ENCODE data around the gene PTPRCAP.

Gene PTPRCAP

DNA sequence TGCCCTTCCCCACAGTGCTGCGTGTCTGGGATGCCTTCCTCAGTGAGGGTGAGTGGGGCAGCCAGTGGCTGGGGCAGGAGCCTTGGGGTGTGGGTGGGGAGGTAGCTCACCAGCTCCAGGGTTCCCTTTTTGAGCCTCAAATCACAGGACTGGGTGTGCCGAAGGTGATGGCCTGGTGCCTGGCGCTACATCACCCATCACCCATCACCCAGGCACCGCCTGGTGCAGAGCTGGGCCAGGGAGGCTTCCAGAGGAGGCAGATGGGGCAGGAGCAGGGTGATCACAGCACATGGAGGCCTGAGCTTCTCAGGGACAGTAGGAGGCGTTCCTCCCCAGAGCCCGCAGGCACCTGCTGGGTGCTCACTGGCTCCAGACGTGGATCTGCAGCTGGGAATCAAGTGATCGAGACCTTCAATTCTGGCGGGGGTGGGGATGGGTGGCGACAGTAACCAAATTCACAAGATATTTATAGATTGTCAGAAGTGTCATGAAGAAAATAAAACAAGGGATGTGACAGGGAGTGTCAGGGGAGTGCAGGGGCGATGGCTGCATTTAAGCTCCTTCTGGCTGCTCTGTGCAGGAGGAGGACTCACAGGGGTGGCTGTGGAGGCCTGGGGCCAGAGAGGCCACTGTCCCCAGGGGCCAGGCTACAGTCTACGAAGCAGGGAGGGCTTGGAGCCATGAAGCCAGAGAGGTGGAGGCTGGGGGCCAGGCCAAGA, 30.4 kb downstream of the PTPRCAP start:
- TF ChIP-seq, protein P1, sequence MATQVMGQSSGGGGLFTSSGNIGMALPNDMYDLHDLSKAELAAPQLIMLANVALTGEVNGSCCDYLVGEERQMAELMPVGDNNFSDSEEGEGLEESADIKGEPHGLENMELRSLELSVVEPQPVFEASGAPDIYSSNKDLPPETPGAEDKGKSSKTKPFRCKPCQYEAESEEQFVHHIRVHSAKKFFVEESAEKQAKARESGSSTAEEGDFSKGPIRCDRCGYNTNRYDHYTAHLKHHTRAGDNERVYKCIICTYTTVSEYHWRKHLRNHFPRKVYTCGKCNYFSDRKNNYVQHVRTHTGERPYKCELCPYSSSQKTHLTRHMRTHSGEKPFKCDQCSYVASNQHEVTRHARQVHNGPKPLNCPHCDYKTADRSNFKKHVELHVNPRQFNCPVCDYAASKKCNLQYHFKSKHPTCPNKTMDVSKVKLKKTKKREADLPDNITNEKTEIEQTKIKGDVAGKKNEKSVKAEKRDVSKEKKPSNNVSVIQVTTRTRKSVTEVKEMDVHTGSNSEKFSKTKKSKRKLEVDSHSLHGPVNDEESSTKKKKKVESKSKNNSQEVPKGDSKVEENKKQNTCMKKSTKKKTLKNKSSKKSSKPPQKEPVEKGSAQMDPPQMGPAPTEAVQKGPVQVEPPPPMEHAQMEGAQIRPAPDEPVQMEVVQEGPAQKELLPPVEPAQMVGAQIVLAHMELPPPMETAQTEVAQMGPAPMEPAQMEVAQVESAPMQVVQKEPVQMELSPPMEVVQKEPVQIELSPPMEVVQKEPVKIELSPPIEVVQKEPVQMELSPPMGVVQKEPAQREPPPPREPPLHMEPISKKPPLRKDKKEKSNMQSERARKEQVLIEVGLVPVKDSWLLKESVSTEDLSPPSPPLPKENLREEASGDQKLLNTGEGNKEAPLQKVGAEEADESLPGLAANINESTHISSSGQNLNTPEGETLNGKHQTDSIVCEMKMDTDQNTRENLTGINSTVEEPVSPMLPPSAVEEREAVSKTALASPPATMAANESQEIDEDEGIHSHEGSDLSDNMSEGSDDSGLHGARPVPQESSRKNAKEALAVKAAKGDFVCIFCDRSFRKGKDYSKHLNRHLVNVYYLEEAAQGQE (IDR thresholded peaks at IDR 0.05; ENCODE audit: insufficient read depth in 1 of 2, low read depth in 2 of 2, low read length in 2 of 2): no peak
- TF ChIP-seq SIN3A (IDR thresholded peaks at IDR 0.05; ENCODE audit: borderline replicate concordance, insufficient read depth, low read length) (no peak), TAF1 (IDR thresholded peaks at IDR 0.05; ENCODE audit: borderline replicate concordance, insufficient read depth, low read length) (no peak), FOXP2 (optimal IDR thresholded peaks at IDR 0.05; ENCODE audit: borderline replicate concordance, extremely low read depth, extremely low read length, insufficient read depth) (no peak), POLR2AphosphoS5 (IDR thresholded peaks at IDR 0.05; ENCODE audit: low read depth, low read length) (no peak)

GRCh38 chr11:67406420-67406968, 31.0 kb downstream of the PTPRCAP start:
- TF ChIP-seq POLR2AphosphoS5 (IDR thresholded peaks at IDR 0.05; ENCODE audit: low read depth, low read length) (no peak), TAF1 (IDR thresholded peaks at IDR 0.05; ENCODE audit: borderline replicate concordance, insufficient read depth, low read length) (no peak), SIN3A (IDR thresholded peaks at IDR 0.05; ENCODE audit: borderline replicate concordance, insufficient read depth, low read length) (no peak), FOXP2 (optimal IDR thresholded peaks at IDR 0.05; ENCODE audit: borderline replicate concordance, extremely low read depth, extremely low read length, insufficient read depth) (no peak)
- TF ChIP-seq, protein P1 (IDR thresholded peaks at IDR 0.05; ENCODE audit: insufficient read depth in 1 of 2, low read depth in 2 of 2, low read length in 2 of 2): no peak

DNA sequence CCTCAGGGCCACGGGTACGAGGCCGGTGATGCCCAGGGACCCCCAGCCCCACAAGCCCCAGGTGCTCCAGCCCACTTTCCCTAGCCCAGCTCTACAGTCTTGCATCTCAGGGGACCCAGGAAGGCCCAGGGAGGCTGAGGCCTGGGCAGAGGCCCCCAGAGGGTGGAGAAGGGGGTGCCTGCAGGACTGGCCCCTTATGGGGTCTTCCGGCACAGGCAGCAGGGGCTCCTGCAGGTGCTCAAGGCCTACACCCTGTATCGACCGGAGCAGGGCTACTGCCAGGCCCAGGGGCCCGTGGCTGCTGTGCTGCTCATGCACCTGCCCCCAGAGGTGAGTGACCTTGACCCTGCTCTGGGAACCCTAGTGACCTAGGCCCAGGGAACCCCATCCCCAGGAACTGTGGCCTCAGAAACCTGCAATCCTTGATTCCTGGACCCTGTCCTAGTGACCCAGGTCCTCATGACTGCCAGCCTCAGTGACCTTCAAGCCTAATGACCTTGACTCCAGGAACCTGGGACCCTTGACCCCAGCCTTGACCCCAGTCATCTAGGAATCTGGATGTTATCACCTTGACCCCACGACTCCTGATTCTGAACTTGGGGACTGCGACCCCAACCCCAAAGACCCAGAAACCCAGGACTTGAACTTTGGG, 31.7 kb downstream of the PTPRCAP start:
- TF ChIP-seq TAF1 (IDR thresholded peaks at IDR 0.05; ENCODE audit: borderline replicate concordance, insufficient read depth, low read length) (no peak), POLR2AphosphoS5 (IDR thresholded peaks at IDR 0.05; ENCODE audit: low read depth, low read length) (no peak), FOXP2 (optimal IDR thresholded peaks at IDR 0.05; ENCODE audit: borderline replicate concordance, extremely low read depth, extremely low read length, insufficient read depth) (no peak), SIN3A (IDR thresholded peaks at IDR 0.05; ENCODE audit: borderline replicate concordance, insufficient read depth, low read length) (no peak)
- TF ChIP-seq, protein P1 (IDR thresholded peaks at IDR 0.05; ENCODE audit: insufficient read depth in 1 of 2, low read depth in 2 of 2, low read length in 2 of 2): no peak

DNA sequence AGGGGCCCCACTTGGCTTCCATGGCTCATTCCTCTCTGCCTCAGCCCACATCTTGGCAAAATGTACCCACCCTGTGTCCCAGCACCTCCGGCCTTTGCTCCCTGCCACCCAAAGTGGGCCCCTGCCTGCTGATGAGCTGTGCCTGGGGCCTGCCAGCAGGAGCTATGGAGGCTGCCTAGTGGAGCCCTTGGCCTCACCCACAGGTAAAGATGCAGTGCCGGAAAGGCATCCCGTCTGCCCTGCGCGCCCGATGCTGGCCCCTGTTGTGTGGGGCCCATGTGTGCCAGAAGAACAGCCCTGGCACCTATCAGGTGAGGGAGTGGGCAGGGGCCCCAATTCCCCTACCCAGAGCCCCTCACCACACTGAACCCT, 32.3 kb downstream of the PTPRCAP start:
- TF ChIP-seq FOXP2 (optimal IDR thresholded peaks at IDR 0.05; ENCODE audit: borderline replicate concordance, extremely low read depth, extremely low read length, insufficient read depth) (no peak), SIN3A (IDR thresholded peaks at IDR 0.05; ENCODE audit: borderline replicate concordance, insufficient read depth, low read length) (no peak), POLR2AphosphoS5 (IDR thresholded peaks at IDR 0.05; ENCODE audit: low read depth, low read length) (no peak), TAF1 (IDR thresholded peaks at IDR 0.05; ENCODE audit: borderline replicate concordance, insufficient read depth, low read length) (no peak)
- TF ChIP-seq, protein P1 (IDR thresholded peaks at IDR 0.05; ENCODE audit: insufficient read depth in 1 of 2, low read depth in 2 of 2, low read length in 2 of 2): no peak
